Esophagus squamous epithelium (tissue), 5 donors: ENCODE results near the gene ESRRB. TPM values are rescaled to one million over a fixed set of nuclear protein-coding genes. Genes with fewer than 3 reads are reported as not detected.

Source experiments
- DNase-seq: peaks from one replicate; lab custom pipeline; 2025; lab: John Stamatoyannopoulos, UW
- H3K27ac ChIP-seq, 4 donors: fragments of 200-600 bp; sonication (generic); one replicate each; pipeline ENCODE4 v1.5.1; 2016 to 2019; ENCODE audit warnings: mild to moderate bottlenecking in 1 of 4
- H3K27me3 ChIP-seq, 4 donors: fragments of 200-600 bp; sonication (generic); 1 replicate in 3 of 4; 2 replicates in 1 of 4; pipeline versions ENCODE4 v1.5.1 to v1.6.0; 2017 to 2021; ENCODE audit warnings: antibody characterized with exemption in 1 of 4
- H3K36me3 ChIP-seq, 3 donors: fragments of 200-600 bp; sonication (generic); one replicate each; pipeline ENCODE4 v1.5.1; 2016 to 2019
- H3K4me1 ChIP-seq, 3 donors: fragments of 200-600 bp; sonication (generic); one replicate each; pipeline ENCODE4 v1.5.1; 2017 to 2019
- H3K4me3 ChIP-seq, 4 donors: fragments of 200-600 bp; sonication (generic); 1 replicate in 3 of 4; 2 replicates in 1 of 4; pipeline ENCODE4 v1.5.1; 2016 to 2019; ENCODE audit warnings: mild to moderate bottlenecking in 2 of 4, moderate library complexity in 1 of 4
- H3K9me3 ChIP-seq, 3 donors: fragments of 200-600 bp; sonication (generic); one replicate each; pipeline ENCODE4 v1.5.1; 2016 to 2019
- POLR2A ChIP-seq, 4 donors: fragments of 450-650 bp; IDR thresholded peaks; one replicate each; pipeline ENCODE4 v1.6.1; 2017; ENCODE audit warnings: antibody characterized with exemption in 4 of 4, mild to moderate bottlenecking in 4 of 4, moderate library complexity in 3 of 4
- whole genome bisulfite sequencing, 2 donors: methylation state at CpG; one replicate each; pipeline ENCODE4 v1.1.5; 2018; 5-methylcytosine and 5-hydroxymethylcytosine counted together
- intact Hi-C: fragments of 100-400 bp; cut with DNase I; formaldehyde crosslinking; loops from one replicate; pipeline ENCODE4 v1.15.0; 2022
- total RNA-seq, 4 donors: library from RNA; depleted of rRNA; stranded (reverse); fragments of >200 nt; gene quantifications; one replicate each; pipeline ENCODE4 v1.1.0, GENCODE V29; 2016
- TF ChIP-seq, protein P1 (sequence below), 6 experiments: fragments of 450-650 bp in 4 of 6; fragments of 200-600 bp in 2 of 6; sonication (generic) in 2 of 6; IDR thresholded peaks; one replicate each; pipeline ENCODE4 v1.5.1; 2016 to 2019; ENCODE audit warnings: antibody characterized with exemption in 6 of 6, mild to moderate bottlenecking in 4 of 6, moderate library complexity in 4 of 6
- donor health status: DM: yes; HTN: yes; CAD: no.

ESRRB gene
- total RNA-seq, 4 donors from 2014 or later, result not detected

DNA sequence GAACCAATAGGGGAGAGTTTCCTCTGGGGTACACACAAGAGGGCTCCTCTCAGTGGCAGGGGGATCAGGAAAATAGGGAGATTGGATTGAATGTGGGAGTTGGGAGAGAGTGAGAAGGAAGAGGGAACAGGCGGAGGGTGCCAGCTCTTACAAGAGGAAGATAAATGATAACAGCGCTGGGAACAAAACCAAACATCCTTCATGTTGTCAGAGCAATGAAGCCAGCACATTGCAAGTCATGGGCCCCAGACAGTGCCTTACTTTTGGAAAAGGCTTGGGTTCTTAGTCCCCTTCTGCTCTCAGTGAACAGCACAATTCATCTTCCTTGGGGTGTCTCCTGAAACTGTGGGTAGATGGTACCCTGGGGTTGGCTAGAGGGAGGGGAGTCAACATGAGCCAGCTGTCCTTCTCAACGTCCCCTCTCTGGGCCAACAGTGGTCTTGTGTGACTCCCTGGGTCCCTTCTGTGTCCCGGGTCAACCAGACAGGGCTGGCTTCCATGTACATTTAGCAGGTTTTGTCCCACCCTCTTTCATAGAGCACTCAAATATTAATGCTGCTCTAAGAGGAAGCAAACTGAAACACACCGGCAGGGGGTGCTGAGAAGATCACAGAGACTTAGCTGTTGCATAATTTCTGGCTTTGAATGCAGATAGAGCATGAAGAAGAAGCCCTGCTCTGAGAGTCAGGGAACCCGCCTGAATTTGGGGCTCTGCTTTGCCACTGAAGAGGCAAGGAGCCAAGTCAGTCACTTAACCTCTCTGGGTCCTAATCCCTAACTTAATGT is 138.5 kb downstream of the ESRRB start:
- intact Hi-C loops, result loop anchor here (10.0 kb wide), 1 partner anchor 130 kb away; no protein-coding TSS in a partner anchor
- Histone ChIP-seq H3K9me3 (no peaks in the 10 kb centered on the region), H3K4me1 (peaks cover 0 to 39% (median 0%) of the 10 kb centered on the region in 3 donors), H3K27me3 (peaks cover 0 to 73% (median 0%) of the 10 kb centered on the region in 4 donors), H3K27ac (no peak overlapping the region), H3K4me3 (no peak overlapping the region), H3K36me3 (no peaks in the 10 kb centered on the region)
- WGBS, 2 donors, result 19 to 39% methylated on average over 5 to 6 of the region's 6 CpGs
- DNase-seq, result no peak
- TF ChIP-seq, protein P1, sequence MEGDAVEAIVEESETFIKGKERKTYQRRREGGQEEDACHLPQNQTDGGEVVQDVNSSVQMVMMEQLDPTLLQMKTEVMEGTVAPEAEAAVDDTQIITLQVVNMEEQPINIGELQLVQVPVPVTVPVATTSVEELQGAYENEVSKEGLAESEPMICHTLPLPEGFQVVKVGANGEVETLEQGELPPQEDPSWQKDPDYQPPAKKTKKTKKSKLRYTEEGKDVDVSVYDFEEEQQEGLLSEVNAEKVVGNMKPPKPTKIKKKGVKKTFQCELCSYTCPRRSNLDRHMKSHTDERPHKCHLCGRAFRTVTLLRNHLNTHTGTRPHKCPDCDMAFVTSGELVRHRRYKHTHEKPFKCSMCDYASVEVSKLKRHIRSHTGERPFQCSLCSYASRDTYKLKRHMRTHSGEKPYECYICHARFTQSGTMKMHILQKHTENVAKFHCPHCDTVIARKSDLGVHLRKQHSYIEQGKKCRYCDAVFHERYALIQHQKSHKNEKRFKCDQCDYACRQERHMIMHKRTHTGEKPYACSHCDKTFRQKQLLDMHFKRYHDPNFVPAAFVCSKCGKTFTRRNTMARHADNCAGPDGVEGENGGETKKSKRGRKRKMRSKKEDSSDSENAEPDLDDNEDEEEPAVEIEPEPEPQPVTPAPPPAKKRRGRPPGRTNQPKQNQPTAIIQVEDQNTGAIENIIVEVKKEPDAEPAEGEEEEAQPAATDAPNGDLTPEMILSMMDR (IDR thresholded peaks at IDR 0.05), result peak in 5 of 6 experiments; percentile 10 to 67 (median 42)
- no peak for TF ChIP-seq POLR2A (IDR thresholded peaks at IDR 0.05)

DNA sequence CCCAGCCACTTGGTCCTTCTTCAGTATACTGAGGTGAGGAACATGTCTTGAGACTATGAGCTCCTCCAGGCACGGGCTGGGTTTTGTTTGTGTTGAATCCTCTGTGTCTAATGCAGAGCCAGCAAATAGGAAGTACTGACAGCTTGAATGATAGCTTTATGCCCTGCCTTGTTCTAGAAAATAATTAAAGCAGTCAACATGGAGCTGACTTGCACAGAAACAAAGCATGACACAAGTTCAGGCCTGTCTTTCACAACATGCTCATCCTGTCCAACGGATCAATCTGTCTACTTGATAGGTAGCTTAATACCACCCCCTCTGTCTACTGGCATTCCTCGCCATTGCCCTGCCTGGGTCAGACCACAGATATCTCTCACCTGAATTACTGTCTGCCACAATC is 140.9 kb downstream of the ESRRB start:
- Histone ChIP-seq H3K4me1 (peaks cover 0 to 40% (median 0%) of the 10 kb centered on the region in 3 donors), H3K36me3 (no peaks in the 10 kb centered on the region), H3K4me3 (no peak overlapping the region), H3K27ac (peak overlapping the region in 1 of 4 donors; percentile 36), H3K27me3 (peaks cover 0 to 53% (median 0%) of the 10 kb centered on the region in 4 donors), H3K9me3 (peaks cover 0 to 11% (median 0%) of the 10 kb centered on the region in 3 donors)
- TF ChIP-seq POLR2A (IDR thresholded peaks at IDR 0.05), result no peak
- TF ChIP-seq, protein P1 (IDR thresholded peaks at IDR 0.05), result no peak
- no peak for DNase-seq
- intact Hi-C loops, result loop anchor here (10.0 kb wide), 1 partner anchor 128 kb away; no protein-coding TSS in a partner anchor
- WGBS, 2 donors, result 16 to 25% methylated on average over 3 of the region's 3 CpGs

DNA sequence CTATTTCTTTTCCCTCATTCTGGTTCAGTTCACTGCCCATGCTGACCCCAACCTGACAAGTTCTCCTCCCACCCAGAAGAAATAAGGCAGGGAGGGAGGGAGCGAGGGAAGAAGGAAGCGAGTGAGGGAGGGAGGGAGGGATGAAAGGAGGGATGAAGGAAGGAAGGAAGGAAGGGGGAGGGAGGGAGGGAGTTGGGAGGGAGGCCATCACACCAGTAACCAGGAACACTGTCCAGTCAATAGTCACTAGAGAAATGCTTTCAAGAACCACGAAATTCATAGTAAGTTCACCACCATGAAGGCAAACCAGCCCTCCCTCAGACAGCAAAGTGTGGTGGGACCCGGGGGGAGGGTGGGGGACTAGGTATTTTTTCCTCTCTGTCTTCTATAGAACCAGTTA is 142.4 kb downstream of the ESRRB start:
- Histone ChIP-seq H3K27ac (no peak overlapping the region), H3K36me3 (no peaks in the 10 kb centered on the region), H3K9me3 (peaks cover 0 to 13% (median 0%) of the 10 kb centered on the region in 3 donors), H3K4me3 (no peak overlapping the region), H3K27me3 (peaks cover 0 to 38% (median 0%) of the 10 kb centered on the region in 4 donors), H3K4me1 (peaks cover 0 to 40% (median 0%) of the 10 kb centered on the region in 3 donors)
- DNase-seq, result no peak
- 40 to 79% methylated on average over 2 of the region's 4 CpGs for WGBS, 2 donors
- intact Hi-C loops, result loop anchor here (10.0 kb wide), 1 partner anchor 126 kb away; no protein-coding TSS in a partner anchor
- TF ChIP-seq, protein P1 (IDR thresholded peaks at IDR 0.05), result no peak
- TF ChIP-seq POLR2A (IDR thresholded peaks at IDR 0.05), result no peak

DNA sequence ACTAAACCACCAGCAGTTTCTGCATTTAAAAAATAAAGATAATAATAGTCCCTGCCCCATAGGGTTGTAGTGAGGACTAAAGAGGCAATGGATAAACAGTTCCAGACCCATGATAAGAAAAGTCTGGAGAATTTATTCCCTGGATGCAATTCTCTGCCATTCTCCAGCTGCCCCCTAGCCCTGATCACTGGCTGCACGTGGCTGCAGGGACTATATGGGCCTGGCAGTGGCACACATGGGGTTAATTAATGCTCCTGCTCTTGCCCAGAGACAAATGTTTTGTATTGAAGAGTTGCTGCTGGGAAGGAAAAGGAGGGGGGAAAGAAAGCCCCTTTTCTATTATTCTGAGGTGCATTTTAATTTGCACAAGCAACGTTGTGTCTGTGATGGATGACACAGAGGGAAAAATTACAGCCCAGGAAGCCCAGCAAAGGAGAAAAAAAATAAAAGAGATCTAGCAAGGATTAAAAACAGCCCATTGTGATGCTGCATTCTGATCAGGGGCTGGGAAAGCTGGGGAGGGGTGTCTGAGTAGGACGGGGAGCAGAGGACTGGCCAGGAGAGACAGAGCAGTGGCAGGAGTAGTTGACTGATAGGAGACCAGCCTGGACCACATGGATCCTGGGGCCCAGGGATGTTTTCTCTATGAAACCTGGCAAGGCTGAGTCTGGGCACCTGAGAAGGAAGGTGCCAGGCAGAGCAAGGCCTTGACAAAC is 149.3 kb downstream of the ESRRB start:
- Histone ChIP-seq H3K9me3 (peaks cover 0 to 13% (median 0%) of the 10 kb centered on the region in 3 donors), H3K27me3 (peaks cover 0 to 17% (median 0%) of the 10 kb centered on the region in 4 donors), H3K27ac (no peak overlapping the region), H3K4me3 (no peak overlapping the region), H3K36me3 (no peaks in the 10 kb centered on the region), H3K4me1 (no peaks in the 10 kb centered on the region)
- WGBS, 2 donors, result 47 to 63% methylated on average over 2 to 3 of the region's 3 CpGs
- intact Hi-C loops, result no loop called here
- TF ChIP-seq, protein P1 (IDR thresholded peaks at IDR 0.05), result no peak
- no peak for TF ChIP-seq POLR2A (IDR thresholded peaks at IDR 0.05)
- no peak for DNase-seq
